IMR-90 (cell line): Measurements from ENCODE around the gene PPM1A. TPM values are rescaled to one million over a fixed set of nuclear protein-coding genes. Genes with fewer than 3 reads are reported as not detected.

Experiments
- ATAC-seq: fragments of 200-7000 bp; cut with Tn5 transposase; 2 replicates; pipeline ENCODE4 v1.9.1; 2020; ENCODE audit warnings: low read depth, mild to moderate bottlenecking, moderate library complexity
- BruUV-seq: library from RNA; stranded (reverse); fragments of 400-500 nt; replicated peaks from 2 replicates; lab custom pipeline; 2021; lab: Mats Ljungman, UMichigan
- CTCF ChIA-PET: fragments of 300-600 bp; formaldehyde crosslinking; extraction: SDS; loops from one replicate; lab custom pipeline; 2021; ENCODE audit warnings: antibody characterized with exemption; lab: Yijun Ruan, JAX
- POLR2A ChIA-PET: fragments of 300-600 bp; sonication (Branson Sonifier 250); formaldehyde crosslinking; loops from one replicate; lab custom pipeline; 2022; ENCODE audit warnings: antibody characterized with exemption; ENCODE audit not compliant: unreplicated experiment; lab: Charles Lee
- DNase-seq: peaks from one replicate; pipeline ENCODE4 v3.0.0; 2013
- H2AFZ ChIP-seq: replicated peaks from 2 replicates; pipeline ENCODE3; 2013; ENCODE audit warnings: low read length, mild to moderate bottlenecking; ENCODE audit not compliant: poor library complexity
- H2AK5ac ChIP-seq: 2 replicates; pipeline ENCODE4 v1.6.1; 2013; ENCODE audit warnings: low read depth, low read length, inconsistent platforms
- H2AK9ac ChIP-seq: replicated peaks from 2 replicates; pipeline ENCODE3; 2013; ENCODE audit warnings: mild to moderate bottlenecking, low read depth, low read length, moderate library complexity; ENCODE audit not compliant: poor library complexity
- H2BK120ac ChIP-seq: 2 replicates; pipeline ENCODE4 v1.6.1; 2013; ENCODE audit warnings: low read depth, low read length, inconsistent platforms
- H2BK15ac ChIP-seq: 3 replicates; pipeline ENCODE4 v1.6.1; 2013; ENCODE audit warnings: low read depth, low read length, inconsistent platforms
- H2BK20ac ChIP-seq: 2 replicates; pipeline ENCODE4 v1.6.1; 2013; ENCODE audit warnings: low read depth, mild to moderate bottlenecking, inconsistent platforms, low read length, moderate library complexity
- H2BK5ac ChIP-seq: 2 replicates; pipeline ENCODE4 v1.6.1; 2013; ENCODE audit warnings: mild to moderate bottlenecking, low read depth, low read length, inconsistent platforms; ENCODE audit not compliant: poor library complexity, severe bottlenecking
- H3K14ac ChIP-seq: replicated peaks from 2 replicates; pipeline ENCODE4 v1.6.1; 2013; ENCODE audit warnings: low read depth, low read length, inconsistent platforms
- H3K18ac ChIP-seq: 2 replicates; pipeline ENCODE4 v1.6.1; 2013; ENCODE audit warnings: low read depth, low read length, control low read depth
- H3K23ac ChIP-seq: 2 replicates; pipeline ENCODE4 v1.6.1; 2013; ENCODE audit warnings: low read depth, low read length, inconsistent platforms
- H3K27ac ChIP-seq: 2 replicates; pipeline ENCODE4 v1.5.1; 2013; ENCODE audit warnings: mild to moderate bottlenecking, control low read depth, low read length; ENCODE audit not compliant: insufficient read depth
- H3K27me3 ChIP-seq: 2 replicates; pipeline ENCODE4 v1.6.1; 2013; ENCODE audit warnings: low read length; ENCODE audit not compliant: control insufficient read depth, insufficient read depth
- H3K36me3 ChIP-seq: 2 replicates; pipeline ENCODE4 v1.6.1; 2013; ENCODE audit warnings: low read length, mixed read lengths; ENCODE audit not compliant: control insufficient read depth, insufficient read depth
- H3K4ac ChIP-seq: 2 replicates; pipeline ENCODE4 v1.6.1; 2013; ENCODE audit warnings: low read depth, low read length, inconsistent platforms
- H3K4me1 ChIP-seq: 2 replicates; pipeline ENCODE4 v1.6.1; 2013; ENCODE audit warnings: low read length, mixed read lengths; ENCODE audit not compliant: control insufficient read depth, insufficient read depth
- H3K4me2 ChIP-seq: 2 replicates; pipeline ENCODE4 v1.6.1; 2013; ENCODE audit warnings: low read depth, mild to moderate bottlenecking, control low read depth, low read length, moderate library complexity
- H3K4me3 ChIP-seq: 2 replicates; pipeline ENCODE4 v1.5.1; 2013; ENCODE audit warnings: low read depth, mild to moderate bottlenecking, control low read depth, low read length, moderate library complexity; ENCODE audit not compliant: insufficient read depth
- H3K56ac ChIP-seq: 2 replicates; pipeline ENCODE4 v1.6.1; 2013; ENCODE audit warnings: low read length, inconsistent platforms; ENCODE audit not compliant: insufficient read depth; ENCODE audit errors: extremely low read depth
- H3K79me1 ChIP-seq, 2 experiments: 2 replicates each; pipeline ENCODE4 v1.6.1; 2013; ENCODE audit warnings: low read length in 2 of 2, inconsistent platforms in 1 of 2, low read depth in 1 of 2
- H3K9ac ChIP-seq: 2 replicates; pipeline ENCODE4 v1.6.1; 2013; ENCODE audit warnings: low read depth, low read length, control low read depth
- H3K9me1 ChIP-seq: 2 replicates; pipeline ENCODE4 v1.6.1; 2013; ENCODE audit warnings: low read length, inconsistent platforms; ENCODE audit not compliant: insufficient read depth
- H3K9me3 ChIP-seq: 2 replicates; pipeline ENCODE4 v1.6.1; 2013; ENCODE audit warnings: low read length; ENCODE audit not compliant: control insufficient read depth, insufficient read depth
- H4K20me1 ChIP-seq: 2 replicates; pipeline ENCODE4 v1.6.1; 2013; ENCODE audit warnings: low read length, inconsistent platforms; ENCODE audit not compliant: insufficient read depth
- H4K5ac ChIP-seq: 2 replicates; pipeline ENCODE4 v1.6.1; 2013; ENCODE audit warnings: mild to moderate bottlenecking, low read depth, low read length, control low read depth
- H4K8ac ChIP-seq, 2 experiments: 2 replicates each; pipeline ENCODE4 v1.6.1; 2013; ENCODE audit warnings: low read depth in 2 of 2, low read length in 2 of 2, control low read depth in 1 of 2, inconsistent platforms in 1 of 2
- H4K91ac ChIP-seq: 2 replicates; pipeline ENCODE4 v1.6.1; 2013; ENCODE audit warnings: low read depth, low read length, inconsistent platforms; ENCODE audit not compliant: insufficient read depth
- BHLHE40 ChIP-seq: fragments of 150-350 bp; IDR thresholded peaks from 2 replicates; pipeline ENCODE4 v1.6.1; 2016; ENCODE audit warnings: mild to moderate bottlenecking, low read depth, low read length
- CHD1 ChIP-seq: IDR thresholded peaks from 2 replicates; pipeline ENCODE4 v1.6.1; 2012; ENCODE audit warnings: low read depth, low read length, improper control_type of control experiment
- MAFK ChIP-seq: IDR thresholded peaks from 2 replicates; pipeline ENCODE4 v1.6.1; 2012; ENCODE audit warnings: low read depth, low read length, improper control_type of control experiment
- MAZ ChIP-seq: IDR thresholded peaks from 2 replicates; pipeline ENCODE4 v1.6.1; 2012; ENCODE audit warnings: low read depth, mild to moderate bottlenecking, low read length, improper control_type of control experiment, moderate library complexity, borderline replicate concordance
- MXI1 ChIP-seq: IDR thresholded peaks from 2 replicates; pipeline ENCODE4 v1.6.1; 2012; ENCODE audit warnings: low read depth, mild to moderate bottlenecking, low read length, moderate library complexity, borderline replicate concordance
- RAD21 ChIP-seq: IDR thresholded peaks from 2 replicates; pipeline ENCODE4 v1.6.1; 2012; ENCODE audit warnings: low read length, improper control_type of control experiment
- RCOR1 ChIP-seq: IDR thresholded peaks from 2 replicates; pipeline ENCODE4 v1.6.1; 2012; ENCODE audit warnings: mild to moderate bottlenecking, low read length, improper control_type of control experiment; ENCODE audit not compliant: insufficient replicate concordance
- RFX5 ChIP-seq: IDR thresholded peaks from 2 replicates; pipeline ENCODE4 v1.8.0; 2012; ENCODE audit warnings: low read depth, mild to moderate bottlenecking, low read length, moderate library complexity
- SMC3 ChIP-seq: fragments of 150-350 bp; IDR thresholded peaks from 2 replicates; pipeline ENCODE4 v1.6.1; 2016; ENCODE audit warnings: low read depth, mild to moderate bottlenecking, antibody characterized with exemption, low read length, moderate library complexity
- WGBS, 2 experiments: methylation state at CpG; one replicate each; pipeline versions ENCODE4 v1.1.5 to v1.1.7; 2013; ENCODE audit warnings: missing lambda C conversion rate in 2 of 2; ENCODE audit not compliant: insufficient read length in 1 of 2; ENCODE audit errors: extremely low coverage in 2 of 2; 5-methylcytosine and 5-hydroxymethylcytosine counted together
- dilution Hi-C: fragments of 300-500 bp; cut with HindIII; formaldehyde crosslinking; loops from one replicate; pipeline ENCODE4 v1.14.3; 2018; ENCODE audit warnings: low sequenced_read_pairs; ENCODE audit not compliant: unreplicated experiment
- in situ Hi-C: fragments of 300-500 bp; cut with MboI; formaldehyde crosslinking; loops from 3 replicates; pipeline ENCODE4 v1.14.3; 2019; ENCODE audit warnings: low sequenced_read_pairs, inconsistent platforms, mixed read lengths
- intact Hi-C: fragments of 100-400 bp; cut with micrococcal nuclease; formaldehyde crosslinking; loops from 2 replicates; pipeline ENCODE4 v1.10.0; 2022
- polyA plus RNA-seq, 3 experiments: library from polyadenylated mRNA; depleted of rRNA; stranded (reverse); fragments of >200 nt; gene quantifications; 2 replicates each; pipeline ENCODE4 v1.2.3, GENCODE V29; 2012; ENCODE audit warnings: low replicate concordance in 1 of 3
- total RNA-seq: library from RNA; depleted of rRNA; stranded (reverse); fragments of >200 nt; gene quantifications from 2 replicates; pipeline ENCODE4 v1.2.3, GENCODE V29; 2012
- TF ChIP-seq, protein P1 (sequence below): fragments of 150-350 bp; IDR thresholded peaks from 2 replicates; pipeline ENCODE4 v1.6.1; 2017; ENCODE audit warnings: mild to moderate bottlenecking, antibody characterized with exemption, low read length, low read depth
- TF ChIP-seq, protein P2 (sequence below): conservative IDR thresholded peaks from 2 replicates; pipeline ENCODE4 v1.5.1; 2012; ENCODE audit warnings: mild to moderate bottlenecking, low read depth, low read length, improper control_type of control experiment
- TF ChIP-seq, protein P3 (sequence below): fragments of 150-350 bp; IDR thresholded peaks from 2 replicates; pipeline ENCODE4 v1.6.1; 2016; ENCODE audit warnings: low read depth, mild to moderate bottlenecking, low read length, moderate library complexity, borderline replicate concordance

PPM1A gene
- total and polyA plus RNA-seq, 2 of the 4 experiments (the other 2 are of a cell fraction) = 14.3 to 15.1 TPM

DNA sequence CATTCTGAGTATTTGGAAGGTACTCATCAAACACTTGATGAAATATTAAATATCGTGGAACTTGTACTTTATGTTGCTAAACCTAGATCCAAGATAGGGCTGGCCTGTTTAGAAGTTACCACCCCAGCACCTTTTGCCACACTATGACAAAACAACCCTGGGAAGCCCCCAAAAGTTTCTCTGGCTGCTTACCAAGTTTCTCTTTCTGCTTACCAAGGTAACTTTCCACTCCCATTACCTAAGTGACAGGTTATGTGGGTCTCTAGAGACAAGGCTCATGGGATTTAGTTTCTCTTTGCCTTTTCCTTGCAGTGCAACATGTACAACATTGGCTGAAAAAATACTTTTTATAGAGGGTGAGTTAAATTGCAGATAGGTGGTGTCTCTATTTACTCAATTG, 28.9 kb upstream of the PPM1A start:
- H3K56ac ChIP-seq = no peak overlapping the region
- peaks cover 2% of the 10 kb centered on the region; the same call in 1 of the 2 replicates for H3K9me3 ChIP-seq
- no peak overlapping the region for H2AK5ac ChIP-seq
- H3K4me2 ChIP-seq = no peak overlapping the region
- no peak overlapping the region for H4K91ac ChIP-seq
- intact Hi-C loops (no loop called here), in situ Hi-C loops (no loop called here), dilution Hi-C loops (no loop called here)
- no TSS peak for BruUV-seq
- H3K27me3 ChIP-seq = peaks cover 11% of the 10 kb centered on the region
- no peaks in the 10 kb centered on the region; the same call in 1 of the 2 replicates for H3K4me1 ChIP-seq
- H3K36me3 ChIP-seq = no peaks in the 10 kb centered on the region
- no peak overlapping the region for H2AFZ ChIP-seq
- DNase-seq (no peak), ATAC-seq (no peak)
- no peak overlapping the region for H3K27ac ChIP-seq
- no peak overlapping the region for H2BK20ac ChIP-seq
- H2BK120ac ChIP-seq = no peak overlapping the region
- H4K5ac ChIP-seq = no peak overlapping the region
- H3K79me1 ChIP-seq = no peaks in the 10 kb centered on the region
- WGBS, 2 experiments = no CpG with 5 or more reads among the region's 1 CpG
- H3K9ac ChIP-seq = no peak overlapping the region
- ChIA-PET POLR2A (no interaction called here), CTCF (no interaction called here)
- no peak overlapping the region for H3K4me3 ChIP-seq
- no peak overlapping the region for H3K14ac ChIP-seq
- H4K20me1 ChIP-seq = no peaks in the 10 kb centered on the region
- H3K23ac ChIP-seq = no peak overlapping the region
- H4K8ac ChIP-seq = no peak overlapping the region
- H2BK5ac ChIP-seq = no peak overlapping the region
- no peak overlapping the region for H2BK15ac ChIP-seq
- H3K9me1 ChIP-seq = no peaks in the 10 kb centered on the region
- no peak overlapping the region for H2AK9ac ChIP-seq
- TF ChIP-seq, protein P1, sequence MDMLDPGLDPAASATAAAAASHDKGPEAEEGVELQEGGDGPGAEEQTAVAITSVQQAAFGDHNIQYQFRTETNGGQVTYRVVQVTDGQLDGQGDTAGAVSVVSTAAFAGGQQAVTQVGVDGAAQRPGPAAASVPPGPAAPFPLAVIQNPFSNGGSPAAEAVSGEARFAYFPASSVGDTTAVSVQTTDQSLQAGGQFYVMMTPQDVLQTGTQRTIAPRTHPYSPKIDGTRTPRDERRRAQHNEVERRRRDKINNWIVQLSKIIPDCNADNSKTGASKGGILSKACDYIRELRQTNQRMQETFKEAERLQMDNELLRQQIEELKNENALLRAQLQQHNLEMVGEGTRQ = no peak
- TF ChIP-seq RAD21 (no peak), MAFK (no peak), RCOR1 (no peak), CHD1 (no peak), BHLHE40 (no peak), RFX5 (no peak), SMC3 (no peak), MXI1 (no peak), MAZ (no peak)
- TF ChIP-seq, protein P2, sequence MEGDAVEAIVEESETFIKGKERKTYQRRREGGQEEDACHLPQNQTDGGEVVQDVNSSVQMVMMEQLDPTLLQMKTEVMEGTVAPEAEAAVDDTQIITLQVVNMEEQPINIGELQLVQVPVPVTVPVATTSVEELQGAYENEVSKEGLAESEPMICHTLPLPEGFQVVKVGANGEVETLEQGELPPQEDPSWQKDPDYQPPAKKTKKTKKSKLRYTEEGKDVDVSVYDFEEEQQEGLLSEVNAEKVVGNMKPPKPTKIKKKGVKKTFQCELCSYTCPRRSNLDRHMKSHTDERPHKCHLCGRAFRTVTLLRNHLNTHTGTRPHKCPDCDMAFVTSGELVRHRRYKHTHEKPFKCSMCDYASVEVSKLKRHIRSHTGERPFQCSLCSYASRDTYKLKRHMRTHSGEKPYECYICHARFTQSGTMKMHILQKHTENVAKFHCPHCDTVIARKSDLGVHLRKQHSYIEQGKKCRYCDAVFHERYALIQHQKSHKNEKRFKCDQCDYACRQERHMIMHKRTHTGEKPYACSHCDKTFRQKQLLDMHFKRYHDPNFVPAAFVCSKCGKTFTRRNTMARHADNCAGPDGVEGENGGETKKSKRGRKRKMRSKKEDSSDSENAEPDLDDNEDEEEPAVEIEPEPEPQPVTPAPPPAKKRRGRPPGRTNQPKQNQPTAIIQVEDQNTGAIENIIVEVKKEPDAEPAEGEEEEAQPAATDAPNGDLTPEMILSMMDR = no peak
- TF ChIP-seq, protein P3, sequence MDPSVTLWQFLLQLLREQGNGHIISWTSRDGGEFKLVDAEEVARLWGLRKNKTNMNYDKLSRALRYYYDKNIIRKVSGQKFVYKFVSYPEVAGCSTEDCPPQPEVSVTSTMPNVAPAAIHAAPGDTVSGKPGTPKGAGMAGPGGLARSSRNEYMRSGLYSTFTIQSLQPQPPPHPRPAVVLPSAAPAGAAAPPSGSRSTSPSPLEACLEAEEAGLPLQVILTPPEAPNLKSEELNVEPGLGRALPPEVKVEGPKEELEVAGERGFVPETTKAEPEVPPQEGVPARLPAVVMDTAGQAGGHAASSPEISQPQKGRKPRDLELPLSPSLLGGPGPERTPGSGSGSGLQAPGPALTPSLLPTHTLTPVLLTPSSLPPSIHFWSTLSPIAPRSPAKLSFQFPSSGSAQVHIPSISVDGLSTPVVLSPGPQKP = no peak
- H3K4ac ChIP-seq = no peak overlapping the region
- no peak overlapping the region for H3K18ac ChIP-seq
